ENCODE results near the gene CWF19L1.

DNA sequence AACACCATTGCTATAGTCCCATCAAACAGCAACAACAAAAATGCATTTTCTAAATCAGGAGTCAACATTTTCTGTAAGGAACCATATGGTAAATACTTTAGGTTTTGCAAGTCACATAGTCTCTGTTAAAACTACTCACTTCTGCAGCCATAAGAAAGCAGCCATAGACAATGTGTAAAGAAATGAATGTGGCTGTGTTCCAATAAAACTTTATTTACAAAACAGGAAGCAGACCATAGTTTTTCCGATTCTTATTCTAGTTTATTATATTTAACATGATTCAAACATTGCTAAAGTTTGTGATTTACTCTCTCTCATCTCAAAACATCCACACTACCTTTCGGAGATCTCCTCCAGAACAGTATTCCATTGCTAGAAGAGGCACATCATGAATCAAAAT lies 44.9 kb downstream of the CWF19L1 start:
- TF ChIP-seq POLR2A (IDR thresholded peaks at IDR 0.05; ENCODE audit: insufficient read depth in 1 of 2, low read depth in 2 of 2, low read length in 2 of 2) (no peak), ZBTB4 (CRISPR knock-in tag; IDR thresholded peaks at IDR 0.05; ENCODE audit: borderline replicate concordance) (no peak), SIN3A (IDR thresholded peaks at IDR 0.05; ENCODE audit: borderline replicate concordance, low read depth, low read length) (no peak), NFYB (CRISPR knock-in tag; IDR thresholded peaks at IDR 0.05) (no peak), ZBTB20 (CRISPR knock-in tag; IDR thresholded peaks at IDR 0.05; ENCODE audit: borderline replicate concordance, low read depth) (no peak)
- TF ChIP-seq, protein P1, sequence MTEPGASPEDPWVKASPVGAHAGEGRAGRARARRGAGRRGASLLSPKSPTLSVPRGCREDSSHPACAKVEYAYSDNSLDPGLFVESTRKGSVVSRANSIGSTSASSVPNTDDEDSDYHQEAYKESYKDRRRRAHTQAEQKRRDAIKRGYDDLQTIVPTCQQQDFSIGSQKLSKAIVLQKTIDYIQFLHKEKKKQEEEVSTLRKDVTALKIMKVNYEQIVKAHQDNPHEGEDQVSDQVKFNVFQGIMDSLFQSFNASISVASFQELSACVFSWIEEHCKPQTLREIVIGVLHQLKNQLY (CRISPR knock-in tag; IDR thresholded peaks at IDR 0.05), result no peak

Measured in HepG2 (cell line).